H1 (cell line): ENCODE results near the gene TUBD1. TPM values are rescaled to one million over a fixed set of nuclear protein-coding genes. Genes with fewer than 3 reads are reported as not detected.

Source experiments
- ATF2 ChIP-seq: IDR thresholded peaks from 2 replicates; pipeline ENCODE4 v1.6.1; 2012; ENCODE audit warnings: low read length, inconsistent platforms
- CBX8 ChIP-seq: fragments of 300-800, 300-1000 bp; sonication (generic); IDR thresholded peaks from 2 replicates; pipeline ENCODE4 v1.7.1; 2016; ENCODE audit warnings: low read depth, low read length, borderline replicate concordance
- CHD2 ChIP-seq: IDR thresholded peaks from 2 replicates; pipeline ENCODE4 v1.6.1; 2012; ENCODE audit warnings: low read length, improper control_type of control experiment
- CTBP2 ChIP-seq: IDR thresholded peaks from 2 replicates; pipeline ENCODE4 v1.7.0; 2011; ENCODE audit warnings: borderline replicate concordance, mild to moderate bottlenecking, moderate library complexity, mixed read lengths, low read length; ENCODE audit not compliant: insufficient read depth, insufficient read length
- EZH2 ChIP-seq: fragments of 200-600 bp; sonication (generic); IDR thresholded peaks from 2 replicates; pipeline ENCODE4 v1.7.1; 2012; ENCODE audit warnings: low read depth, mild to moderate bottlenecking, moderate library complexity, low read length, inconsistent platforms; ENCODE audit not compliant: severe bottlenecking
- FOSL1 ChIP-seq: IDR thresholded peaks from 2 replicates; pipeline ENCODE4 v1.6.1; 2011; ENCODE audit warnings: mild to moderate bottlenecking, low read depth, low read length, moderate library complexity; ENCODE audit not compliant: insufficient read depth
- GTF2F1 ChIP-seq: IDR thresholded peaks from 2 replicates; pipeline ENCODE4 v1.6.1; 2012; ENCODE audit warnings: low read depth, low read length, improper control_type of control experiment, borderline replicate concordance
- JUN ChIP-seq: IDR thresholded peaks from 2 replicates; pipeline ENCODE4 v1.6.1; 2011; ENCODE audit warnings: low read depth, mild to moderate bottlenecking, improper control_type of control experiment, low read length
- NANOG ChIP-seq: IDR thresholded peaks from 2 replicates; pipeline ENCODE4 v1.6.1; 2011; ENCODE audit warnings: low read length, low read depth, mild to moderate bottlenecking, inconsistent platforms; ENCODE audit not compliant: insufficient read depth, poor library complexity, severe bottlenecking
- POU5F1 ChIP-seq: IDR thresholded peaks from 2 replicates; pipeline ENCODE4 v1.6.1; 2011; ENCODE audit warnings: low read depth, mild to moderate bottlenecking, low read length, moderate library complexity
- RAD21 ChIP-seq, 2 experiments: IDR thresholded peaks in 1 of 2; conservative IDR thresholded peaks in 1 of 2; 2 replicates each; pipeline ENCODE4 v1.6.1; 2011; ENCODE audit warnings: low read depth in 2 of 2, low read length in 2 of 2, improper control_type of control experiment in 1 of 2, inconsistent platforms in 1 of 2, mild to moderate bottlenecking in 1 of 2, moderate library complexity in 1 of 2
- RBBP5 ChIP-seq: IDR thresholded peaks from 2 replicates; pipeline ENCODE4 v1.7.1; 2012; ENCODE audit warnings: low read depth, mild to moderate bottlenecking, inconsistent platforms, low read length, moderate library complexity, borderline replicate concordance
- RXRA ChIP-seq: IDR thresholded peaks from 2 replicates; pipeline ENCODE4 v1.6.1; 2011; ENCODE audit warnings: low read depth, mild to moderate bottlenecking, low read length, moderate library complexity; ENCODE audit not compliant: insufficient read depth
- SAP30 ChIP-seq: fragments of 300-600 bp; sonication (generic); IDR thresholded peaks from 2 replicates; pipeline ENCODE4 v1.7.1; 2012; ENCODE audit warnings: low read length, moderate library complexity, mild to moderate bottlenecking, inconsistent platforms; ENCODE audit not compliant: insufficient read depth, insufficient replicate concordance
- SP2 ChIP-seq: IDR thresholded peaks from 2 replicates; pipeline ENCODE4 v1.6.1; 2012; ENCODE audit warnings: mild to moderate bottlenecking, low read length, inconsistent platforms
- SRF ChIP-seq: IDR thresholded peaks from 2 replicates; pipeline ENCODE4 v1.6.1; 2011; ENCODE audit warnings: mild to moderate bottlenecking, low read depth, low read length, moderate library complexity
- TBP ChIP-seq: IDR thresholded peaks from 2 replicates; pipeline ENCODE4 v1.6.1; 2011; ENCODE audit warnings: low read depth, low read length, improper control_type of control experiment
- USF2 ChIP-seq: IDR thresholded peaks from 2 replicates; pipeline ENCODE4 v1.6.1; 2011; ENCODE audit warnings: low read length, improper control_type of control experiment
- YY1 ChIP-seq: IDR thresholded peaks from 2 replicates; pipeline ENCODE4 v1.6.1; 2011; ENCODE audit warnings: low read depth, mild to moderate bottlenecking, low read length
- ZNF274 ChIP-seq: IDR thresholded peaks from 2 replicates; pipeline ENCODE4 v1.7.0; 2012; ENCODE audit warnings: low read length, borderline replicate concordance; ENCODE audit errors: extremely low read depth
- polyA plus RNA-seq, 7 experiments: library from polyadenylated mRNA; depleted of rRNA in 3 of 7; stranded (reverse) in 5 of 7; unstranded in 2 of 7; fragments of >200 nt in 5 of 7; fragments of 200-250 nt in 2 of 7; gene quantifications; 1 replicate in 5 of 7; 2 replicates in 1 of 7; 4 replicates in 1 of 7; pipeline versions ENCODE4 v1.2.1 to v1.2.3, GENCODE V29; 2011 to 2013; ENCODE audit warnings: missing spikeins in 2 of 7, mixed read lengths in 2 of 7
- total RNA-seq: library from RNA; stranded (reverse); fragmentation: NEBNext Ultra II Directional; extraction: Animal tissue kit (Norgen Biotek cat#: 25700); gene quantifications from 2 replicates; pipeline ENCODE4 v1.2.1, GENCODE V29; 2021

Gene TUBD1
- total and polyA plus RNA-seq, 2 of the 8 experiments (the other 6 are each of a cell fraction or from before 2014, with no cell fraction given): 9.1 to 17.5 TPM

GRCh38 chr17:59837308-59838051 is 55.3 kb downstream of the TUBD1 start (continued):
- no peak for TF ChIP-seq USF2
- TF ChIP-seq NANOG: no peak
- no peak for TF ChIP-seq CTBP2
- no peak for TF ChIP-seq EZH2
- TF ChIP-seq RAD21 (IDR thresholded peaks at IDR 0.05 in 1 of 2, conservative IDR thresholded peaks at IDR 0.05 in 1 of 2; ENCODE audit: low read depth in 2 of 2, low read length in 2 of 2): no peak
- peak; percentile 95 for TF ChIP-seq SRF
- TF ChIP-seq CBX8: no peak
- TF ChIP-seq ZNF274: no peak
- TF ChIP-seq RXRA: no peak
- TF ChIP-seq TBP: peak; percentile 98
- TF ChIP-seq JUN: peak; percentile 41; the same call in 1 of the 2 replicates
- TF ChIP-seq CHD2: peak; percentile 37; the same call in 1 of the 2 replicates
- no peak for TF ChIP-seq FOSL1
- TF ChIP-seq ATF2: peak; percentile 95
- TF ChIP-seq GTF2F1: peak; percentile 96
- no peak for TF ChIP-seq SAP30
- TF ChIP-seq RBBP5: peak; percentile 99
- no peak for TF ChIP-seq POU5F1
- TF ChIP-seq YY1: peak; percentile 22; the same call in 1 of the 2 replicates
- TF ChIP-seq SP2: no peak
